Measurements from ENCODE around the gene PLPP4.
A peak's percentile ranks its signal among the peaks of the same experiment; 100 is the strongest.

The PLPP4 gene

DNA sequence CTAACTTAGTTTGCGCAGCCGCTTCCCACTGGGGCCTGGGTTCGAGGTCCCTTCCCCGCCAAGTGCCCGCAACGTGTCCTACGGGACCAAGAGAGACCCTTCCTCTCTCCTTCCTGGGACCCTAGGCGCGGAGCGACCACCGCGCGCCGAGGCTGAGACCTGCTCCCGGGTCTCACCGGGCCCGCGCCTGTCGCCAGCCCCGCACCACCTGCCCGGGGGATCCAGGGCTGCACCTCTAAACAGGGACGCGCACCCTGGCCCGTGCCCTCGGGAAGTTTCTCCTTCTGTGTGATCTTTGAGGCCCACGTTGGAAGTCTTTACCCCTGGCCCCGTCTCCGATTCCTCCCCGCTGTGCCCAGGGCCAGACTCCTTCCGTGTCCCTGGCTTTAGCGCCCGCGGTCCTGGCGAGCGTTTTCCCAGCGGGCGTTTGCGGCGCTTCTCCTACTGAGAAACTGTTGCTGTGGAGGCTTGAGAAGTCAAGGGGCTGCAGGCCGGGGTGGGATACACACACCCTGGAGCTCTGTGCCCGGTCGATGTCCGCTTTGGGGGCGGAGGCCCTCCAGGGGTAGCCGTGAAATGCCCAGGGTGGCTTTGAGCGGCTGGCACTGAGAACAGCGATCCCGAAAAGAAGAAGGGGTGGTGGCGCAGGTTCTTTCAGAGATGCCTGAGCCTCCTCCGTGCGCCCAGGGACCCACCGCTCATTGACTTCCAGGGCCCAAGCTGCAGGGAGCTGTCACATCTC is 575 bp downstream of the PLPP4 start:
- no peak for DNase-seq

DNA sequence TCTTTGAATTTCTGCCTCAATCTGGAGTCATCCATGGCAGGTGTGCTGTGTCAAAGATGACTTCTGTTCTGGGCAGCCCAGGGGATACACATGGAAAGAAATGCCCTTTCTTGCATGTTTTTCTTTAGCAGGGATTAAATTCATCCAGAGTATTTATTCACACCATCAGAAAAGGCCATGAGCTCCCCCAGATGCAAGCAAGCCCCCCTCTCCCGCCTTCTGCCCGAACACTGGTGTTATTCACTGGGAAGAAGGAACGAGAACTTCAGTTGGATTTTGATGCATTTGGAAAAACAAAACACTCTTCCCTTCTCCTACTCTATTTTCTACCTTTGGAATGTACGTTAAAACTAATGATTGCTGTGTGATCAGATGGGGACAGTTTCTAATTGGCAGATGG is 1.4 kb downstream of the PLPP4 start:
- DNase-seq, result no peak

DNA sequence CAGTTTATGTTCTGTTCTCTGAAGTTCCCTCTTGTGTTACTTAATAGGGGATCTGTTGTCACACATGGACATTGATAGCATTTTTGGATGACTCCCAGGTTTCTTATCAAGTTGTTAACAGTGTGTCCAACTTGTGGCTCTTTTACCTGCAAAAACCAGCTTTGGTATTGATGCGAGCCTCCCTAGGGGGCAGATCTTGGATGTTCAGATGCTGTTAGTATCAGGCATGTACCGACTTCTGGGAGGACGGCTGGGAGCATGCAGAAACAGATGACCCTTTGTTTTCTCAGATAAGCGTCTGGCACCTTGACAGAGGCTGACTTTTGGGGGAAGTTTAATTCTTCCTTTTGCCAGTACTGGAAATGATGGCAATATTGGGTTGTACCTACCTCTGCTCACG is 2.2 kb downstream of the PLPP4 start:
- DNase-seq, result peak; percentile 80

DNA sequence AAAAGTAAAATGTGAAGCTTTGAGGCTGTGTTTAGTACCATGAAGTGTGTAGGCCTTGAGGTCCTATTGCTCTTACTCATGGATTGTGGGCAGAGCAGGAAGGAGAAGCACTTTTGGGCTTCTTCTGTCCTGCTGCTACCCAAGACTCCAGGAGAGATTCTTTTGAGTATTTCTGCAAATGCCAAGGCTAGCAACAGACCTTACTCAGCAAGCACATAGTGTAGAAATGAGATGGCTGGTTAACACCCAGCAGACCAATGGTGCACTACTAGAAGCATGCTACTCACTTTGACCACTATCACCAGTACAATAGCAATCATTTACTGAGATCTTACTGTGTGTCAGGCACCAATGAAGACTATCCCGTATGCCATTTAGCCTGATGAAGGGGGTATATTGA is 3.2 kb downstream of the PLPP4 start:
- no peak for DNase-seq

DNA sequence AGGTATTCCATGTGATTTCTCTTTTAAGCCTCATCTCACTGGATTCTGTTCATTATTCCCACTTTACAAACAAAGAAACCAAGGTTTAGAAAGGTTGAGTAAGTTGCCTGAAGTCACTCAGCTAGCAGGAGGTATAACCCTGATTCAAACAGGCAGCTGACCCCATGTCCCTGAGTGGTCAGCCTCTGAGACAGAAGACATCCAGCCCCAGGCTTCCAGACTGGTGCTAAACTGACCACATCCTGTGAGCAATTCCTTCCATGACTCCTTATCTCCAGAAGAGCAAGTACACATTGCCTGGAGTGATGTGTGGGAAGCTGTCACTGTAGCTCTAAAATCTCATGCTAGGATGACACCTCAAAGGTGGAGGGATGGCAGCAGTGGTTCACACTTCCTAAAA is 3.7 kb downstream of the PLPP4 start:
- DNase-seq, result no peak

DNA sequence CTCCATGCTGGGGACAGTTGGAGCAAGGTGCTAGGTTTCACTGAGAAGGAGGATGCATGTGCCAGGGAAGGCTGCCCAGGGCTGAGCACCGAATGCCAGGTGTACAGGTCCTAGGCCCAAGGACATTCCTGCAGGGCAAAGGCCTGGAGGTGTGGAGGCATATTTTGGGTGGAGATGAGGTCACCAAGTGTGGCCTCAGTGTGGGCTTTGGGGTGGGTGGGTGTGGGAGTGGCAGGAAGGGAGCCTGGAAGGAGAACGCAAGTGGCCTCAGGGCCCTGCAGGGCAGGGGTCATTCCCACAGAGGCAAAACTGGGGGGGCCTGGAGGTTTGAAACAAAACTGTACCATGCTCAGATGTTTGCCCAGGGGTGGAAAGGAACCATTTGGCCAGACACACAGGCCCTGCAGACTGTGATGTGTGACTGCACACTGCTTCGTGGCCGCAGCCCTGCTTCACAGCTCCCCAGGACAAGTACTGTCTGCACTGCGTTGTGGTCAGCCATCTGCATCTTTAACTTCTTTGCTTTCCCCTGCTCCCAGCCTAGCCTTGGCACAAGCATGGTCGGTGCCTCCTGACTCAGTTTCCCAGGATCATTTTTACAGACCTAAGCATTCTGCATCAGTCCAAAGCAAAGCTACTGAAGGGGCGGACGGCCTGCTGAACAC is 5.1 kb downstream of the PLPP4 start:
- DNase-seq, result no peak

DNA sequence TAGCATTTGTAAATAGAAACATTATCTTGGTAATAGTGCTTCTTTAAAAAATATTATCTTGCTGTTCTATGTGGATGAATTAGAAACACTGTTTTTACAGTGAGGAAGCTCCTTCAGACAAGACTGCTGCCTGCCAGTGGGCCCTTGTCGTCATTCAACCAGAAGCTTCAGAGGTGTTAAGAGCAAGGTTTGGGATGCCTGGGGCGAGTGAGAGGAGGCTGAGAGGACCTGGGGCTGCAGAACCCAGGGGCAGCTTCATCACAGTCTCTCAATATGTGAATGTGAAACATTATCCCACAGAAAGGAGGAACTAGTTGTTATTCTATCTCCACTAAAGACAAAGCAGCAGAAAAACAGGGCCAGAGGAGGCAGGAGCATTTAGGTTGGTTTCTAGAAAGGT is 8.1 kb downstream of the PLPP4 start:
- no peak for DNase-seq

DNA sequence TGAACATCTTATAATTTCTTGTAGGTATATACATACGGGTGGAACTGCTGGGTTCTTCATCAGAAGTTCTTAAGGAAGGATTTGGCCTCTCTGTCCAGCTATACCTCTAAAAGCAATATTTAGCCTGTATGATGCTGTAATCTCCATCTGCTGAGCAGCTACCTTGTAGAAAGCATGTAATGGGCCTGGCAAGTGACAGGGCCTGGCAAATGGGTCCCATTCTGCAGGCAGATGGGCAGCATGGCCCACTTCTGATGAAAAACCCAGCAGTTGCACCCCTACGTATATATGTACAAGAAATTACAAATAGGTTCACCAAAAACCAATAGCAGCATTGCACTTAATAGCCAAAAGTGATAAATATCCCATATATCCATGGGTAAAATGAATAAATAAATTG is 9.0 kb downstream of the PLPP4 start:
- no peak for DNase-seq

DNA sequence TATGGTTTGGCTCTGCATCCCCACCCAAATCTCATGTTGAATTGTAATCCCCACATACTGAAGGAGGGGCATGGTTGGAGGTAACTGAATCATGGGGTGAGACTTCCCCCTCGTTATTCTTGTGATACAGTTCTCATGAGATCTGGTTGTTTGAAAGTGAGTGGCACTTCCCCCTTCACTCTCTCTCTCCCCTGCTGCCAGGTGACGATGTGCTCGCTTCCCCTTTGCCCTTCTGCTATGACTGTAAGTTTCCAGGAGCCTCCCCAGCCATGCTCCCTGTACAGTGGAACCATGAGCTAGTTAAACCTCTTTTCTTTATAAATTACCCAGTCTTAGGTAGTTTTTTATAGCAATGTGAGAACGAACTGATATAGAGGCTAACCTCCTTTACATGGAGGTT is 16.6 kb downstream of the PLPP4 start:
- DNase-seq, result no peak

DNA sequence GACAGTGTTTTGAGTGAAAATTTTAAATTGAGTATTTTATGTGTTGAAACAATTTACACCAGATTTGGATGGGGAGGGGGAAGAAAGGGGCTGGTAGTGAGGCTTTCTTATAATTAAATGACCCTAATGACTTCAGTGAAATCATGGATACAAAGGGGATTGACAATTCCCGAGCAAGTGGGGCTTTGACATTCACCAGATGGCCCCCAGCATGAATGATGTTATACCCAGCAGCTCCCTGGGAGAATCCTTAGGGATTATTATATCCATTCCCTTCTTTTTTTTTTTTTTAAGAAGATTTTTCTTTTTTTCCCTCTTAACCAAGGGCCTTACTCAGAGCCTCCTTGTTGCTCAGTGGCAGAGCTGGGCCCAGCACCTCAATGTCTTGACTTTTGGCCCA is 17.9 kb downstream of the PLPP4 start:
- no peak for DNase-seq

DNA sequence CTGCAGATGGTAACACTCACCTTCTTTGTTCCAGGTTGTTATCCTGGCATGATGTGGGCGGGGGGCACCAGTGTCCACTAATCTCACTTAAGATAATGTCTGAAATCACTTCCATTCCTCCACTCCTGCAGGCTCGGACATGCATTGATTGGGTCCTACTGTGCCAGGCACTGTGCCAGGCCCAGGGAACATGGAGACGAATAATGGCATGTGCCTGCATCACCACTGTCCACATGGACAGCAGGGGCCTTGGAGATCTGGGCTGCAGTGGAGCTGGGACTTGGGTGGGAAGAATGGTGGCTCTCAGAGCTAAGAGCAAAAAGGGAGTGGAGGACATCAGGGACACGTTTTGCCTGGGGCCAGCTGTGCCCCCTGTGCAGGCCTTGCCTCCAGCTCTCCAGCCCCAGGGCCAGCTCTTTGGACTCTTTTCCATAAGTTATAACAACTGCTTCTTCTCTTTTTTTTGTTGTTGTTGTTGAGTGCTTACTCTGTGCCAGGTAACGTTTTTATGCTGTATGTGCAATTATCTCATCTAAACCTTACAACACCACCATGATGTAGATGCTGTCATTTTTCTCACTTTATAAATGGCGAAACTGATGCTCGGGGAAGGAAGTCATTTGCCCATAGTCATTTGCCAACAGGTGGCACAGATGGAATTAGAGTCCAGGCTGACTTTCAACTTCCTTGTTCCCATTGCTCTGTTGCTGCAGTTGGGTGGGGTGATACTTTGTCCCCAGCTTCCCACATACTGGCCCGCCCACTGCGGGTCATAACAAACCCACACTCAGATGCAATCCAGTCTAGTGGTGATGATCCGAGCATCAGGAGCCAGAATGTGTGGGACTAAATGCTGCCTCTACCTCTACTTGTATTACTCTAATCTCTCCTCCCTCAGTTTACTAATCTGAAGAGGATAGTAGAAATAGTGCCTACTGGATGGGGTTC is 19.1 kb downstream of the PLPP4 start:
- no peak for DNase-seq

DNA sequence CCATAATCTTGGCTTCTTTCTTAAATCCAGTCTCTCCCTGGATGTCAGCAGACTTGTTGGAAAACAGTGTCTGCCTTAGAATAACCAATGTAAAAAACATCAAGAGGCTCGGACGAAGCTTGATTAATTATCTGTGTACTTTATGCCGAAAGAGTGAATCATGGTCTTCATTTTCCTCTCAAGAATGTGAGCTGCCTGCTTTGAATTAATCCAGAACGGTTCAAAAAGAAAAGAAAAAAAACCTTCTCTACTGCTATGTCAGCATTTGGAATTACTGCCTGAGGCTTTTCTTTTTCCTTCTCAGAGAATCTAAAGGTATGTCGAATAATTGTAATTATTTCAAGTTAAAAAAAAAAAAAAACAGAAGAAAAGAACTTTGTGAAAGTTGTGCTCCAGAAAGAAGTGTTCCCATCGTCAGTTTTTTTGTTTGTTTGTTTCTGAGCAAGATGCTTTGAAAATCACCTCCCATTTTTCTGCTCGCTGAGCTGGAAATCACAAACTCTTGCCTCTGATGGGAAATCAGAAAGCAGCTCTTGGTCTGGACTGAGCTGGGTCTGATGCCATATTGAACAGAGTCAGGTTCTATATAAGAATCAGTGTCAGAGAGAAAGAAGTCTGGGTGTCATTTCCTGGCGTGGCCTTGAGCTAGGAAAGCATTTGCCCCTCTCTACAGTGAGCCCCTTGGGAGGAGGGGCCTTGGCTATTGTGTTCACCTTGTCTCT is 20.2 kb downstream of the PLPP4 start:
- no peak for DNase-seq

DNA sequence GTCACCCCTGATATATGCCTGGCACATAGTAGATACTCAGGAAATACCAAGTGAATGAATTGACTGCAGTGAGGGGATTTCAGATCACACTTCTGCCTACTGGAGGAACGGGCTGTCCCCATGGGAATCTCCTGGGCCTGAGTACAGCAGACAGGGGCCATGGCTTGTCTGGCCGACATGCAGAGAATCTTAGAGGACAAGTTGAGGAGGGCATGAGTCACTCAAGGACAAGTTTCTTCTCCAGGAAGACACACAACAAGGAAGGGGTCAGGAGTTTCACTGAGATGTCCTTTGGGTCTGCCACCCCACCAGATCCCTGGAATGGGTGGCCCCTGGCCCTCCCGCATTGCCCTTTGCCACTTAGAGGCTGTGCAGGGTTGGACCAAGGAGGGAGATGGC is 20.7 kb downstream of the PLPP4 start:
- DNase-seq, result no peak

DNA sequence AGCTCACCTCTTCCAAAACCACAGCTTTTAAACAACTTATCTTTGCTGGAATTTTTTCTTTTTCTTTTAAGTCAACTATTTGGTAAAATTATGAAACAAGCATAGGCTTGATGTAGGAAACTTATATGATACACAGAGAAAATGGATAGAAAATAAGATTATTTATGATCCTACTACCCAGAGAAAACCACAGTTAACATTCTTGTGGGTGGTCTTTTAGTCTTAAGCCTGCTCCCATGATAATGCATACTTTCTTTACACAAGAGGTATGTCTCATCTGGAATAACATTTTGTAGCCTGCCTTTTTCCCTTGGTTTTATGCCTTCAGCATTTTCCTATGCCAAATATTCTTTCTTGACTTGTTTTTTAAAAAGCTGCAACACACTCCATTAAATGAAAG is 21.4 kb downstream of the PLPP4 start:
- DNase-seq, result no peak

DNA sequence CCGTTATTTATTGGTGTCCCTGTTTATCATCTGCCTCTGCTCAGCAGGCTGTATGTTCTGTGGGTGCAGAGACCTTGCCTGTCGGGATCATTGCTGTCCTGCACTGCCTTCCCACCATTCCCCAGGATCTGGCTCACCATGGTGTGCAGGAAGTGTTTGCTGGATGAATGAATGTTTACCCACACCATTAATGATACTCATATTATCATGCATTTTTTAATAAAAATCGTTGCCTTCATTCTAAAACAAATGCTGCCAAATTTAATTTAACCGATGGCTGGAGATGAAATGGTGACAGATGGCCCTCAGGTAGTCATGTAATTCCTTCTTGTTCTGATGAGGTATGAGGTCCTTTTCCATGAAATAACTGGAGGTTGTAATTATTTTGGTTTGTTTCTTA is 22.5 kb downstream of the PLPP4 start:
- no peak for DNase-seq

DNA sequence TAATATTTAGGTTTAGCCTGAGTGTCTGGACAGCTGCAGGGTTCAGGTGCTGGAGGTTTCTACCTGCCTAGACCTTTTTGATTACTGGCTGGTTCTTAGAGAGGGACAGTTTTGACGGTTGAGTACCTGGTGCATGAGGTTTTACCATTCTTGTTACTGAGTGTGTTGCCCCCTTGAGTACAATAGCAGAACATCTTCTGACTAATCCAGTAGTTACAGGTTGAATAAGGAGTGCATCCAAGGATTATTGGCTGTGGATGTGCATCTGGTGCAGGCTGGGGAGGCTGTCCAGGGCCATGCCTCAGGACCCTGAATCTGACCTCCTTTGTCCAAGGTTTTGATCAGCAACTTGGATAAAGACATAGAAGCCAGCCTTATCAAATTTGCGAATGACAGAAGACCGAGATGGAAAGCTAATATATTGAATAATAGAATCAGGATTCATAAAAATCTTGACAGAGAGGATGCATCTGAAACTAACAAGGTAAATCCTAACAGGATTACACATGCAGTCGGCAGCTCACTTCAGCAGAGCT is 23.1 kb downstream of the PLPP4 start:
- DNase-seq, result no peak

DNA sequence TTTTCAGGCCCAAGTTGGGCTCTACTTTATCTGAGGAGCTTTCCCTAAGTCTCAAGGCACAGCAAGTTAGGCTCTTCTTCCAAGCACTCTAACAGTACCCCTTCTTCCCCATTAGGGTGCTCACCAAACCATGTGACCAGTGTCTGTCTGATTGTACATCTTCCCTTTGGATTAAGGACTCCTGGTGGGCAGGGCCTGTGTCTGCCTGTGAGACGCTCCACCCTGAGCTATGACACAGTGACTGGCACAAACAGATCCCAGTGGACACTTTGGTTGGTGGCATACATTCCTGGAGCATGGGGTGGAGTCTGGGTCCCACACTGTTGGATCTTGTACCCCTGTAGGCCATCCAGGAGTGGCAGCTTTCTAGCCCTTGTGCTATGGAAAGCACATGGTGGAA is 23.8 kb downstream of the PLPP4 start:
- no peak for DNase-seq

DNA sequence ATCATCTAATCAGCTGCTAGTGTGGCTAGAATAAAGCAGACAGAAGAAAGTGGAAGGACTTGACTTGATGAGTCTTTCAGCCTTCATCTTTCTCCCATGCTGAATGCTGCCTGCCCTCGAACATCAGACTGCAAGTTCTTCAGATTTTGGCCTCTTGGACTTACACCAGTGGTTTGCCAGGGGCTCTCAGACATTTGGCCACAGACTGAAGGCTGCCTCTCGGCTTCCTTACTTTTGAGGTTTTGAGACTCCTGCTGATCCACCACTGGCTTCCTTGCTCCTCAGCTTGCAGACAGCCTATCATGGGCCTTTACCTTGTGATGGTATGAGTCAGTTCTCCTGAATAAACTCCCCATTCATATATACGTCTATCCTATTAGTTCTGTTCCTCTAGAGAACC is 26.0 kb downstream of the PLPP4 start:
- DNase-seq, result no peak

DNA sequence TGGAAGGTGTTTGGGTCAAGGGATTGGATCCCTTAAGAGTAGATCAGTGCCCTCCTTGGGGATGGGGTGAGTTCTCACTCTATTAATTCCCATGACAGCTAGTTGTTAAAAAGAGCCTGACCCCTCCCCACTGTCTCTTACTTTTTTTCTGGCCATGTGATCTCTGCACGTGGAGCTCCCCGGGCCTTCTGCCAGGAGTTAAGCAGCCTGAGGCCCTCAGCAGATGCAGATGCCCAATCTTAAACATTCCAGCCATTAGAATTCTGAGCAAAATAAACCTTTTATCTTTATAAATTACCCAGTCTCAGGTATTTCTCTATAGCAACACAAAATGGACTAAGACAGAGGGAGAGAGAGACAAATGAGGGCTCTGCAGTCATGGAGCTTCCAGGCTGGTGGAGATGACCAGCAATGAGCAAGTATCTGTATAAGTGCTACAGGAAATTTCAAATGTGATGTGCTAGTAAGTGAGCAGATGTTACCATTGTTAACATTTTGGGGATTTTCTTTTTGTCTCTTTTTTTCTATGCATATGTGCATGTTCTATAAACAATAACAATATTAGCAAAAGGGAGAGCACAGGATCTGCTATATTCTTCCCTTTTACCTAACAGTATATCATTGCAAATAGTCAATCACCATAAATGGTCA is 26.7 kb downstream of the PLPP4 start:
- DNase-seq, result no peak

DNA sequence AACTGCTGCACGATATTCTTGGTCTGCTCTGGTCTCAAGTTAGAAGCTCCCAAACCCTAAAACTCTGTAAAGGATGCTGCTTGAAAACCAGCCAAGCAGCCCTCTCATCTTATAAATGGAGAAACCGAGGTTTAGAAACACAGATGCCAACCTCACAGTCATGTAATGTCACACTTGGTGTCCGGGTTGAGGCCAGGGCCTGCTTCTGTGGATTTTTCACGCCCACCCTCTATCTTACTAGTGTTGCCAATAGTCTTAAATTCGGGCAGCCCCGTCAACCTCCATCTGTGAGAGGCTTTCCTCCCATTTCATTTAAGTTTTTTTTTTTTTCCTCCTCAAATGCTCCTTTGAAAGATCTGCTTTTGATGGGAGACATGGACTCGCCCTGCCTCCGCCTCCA is 28.9 kb downstream of the PLPP4 start:
- no peak for DNase-seq

DNA sequence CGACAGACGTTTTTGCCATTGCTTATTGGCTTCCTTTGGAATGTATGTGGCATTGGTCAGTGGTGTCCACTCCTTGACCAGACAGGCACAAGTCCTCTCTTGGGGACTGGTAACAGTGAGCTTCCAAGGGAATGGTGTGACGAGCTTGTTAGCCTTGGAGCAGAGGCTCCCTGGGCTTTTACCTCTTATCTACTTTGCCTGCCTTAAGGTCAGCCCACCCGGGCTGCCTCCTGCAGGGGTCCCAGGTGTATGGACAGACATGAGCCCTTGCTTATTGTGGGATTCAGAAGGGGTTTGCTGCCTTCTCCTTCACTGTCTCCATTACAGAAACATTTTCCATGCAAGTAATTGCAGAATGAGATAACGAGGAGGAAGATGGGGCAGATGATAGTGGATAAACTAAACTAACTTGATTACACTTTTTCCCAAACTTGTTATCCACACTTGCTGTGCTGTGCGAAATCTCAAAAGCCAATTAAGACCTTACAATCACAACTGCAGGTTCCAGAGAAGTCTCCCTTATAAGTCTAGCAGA is 29.7 kb downstream of the PLPP4 start:
- DNase-seq, result no peak

DNA sequence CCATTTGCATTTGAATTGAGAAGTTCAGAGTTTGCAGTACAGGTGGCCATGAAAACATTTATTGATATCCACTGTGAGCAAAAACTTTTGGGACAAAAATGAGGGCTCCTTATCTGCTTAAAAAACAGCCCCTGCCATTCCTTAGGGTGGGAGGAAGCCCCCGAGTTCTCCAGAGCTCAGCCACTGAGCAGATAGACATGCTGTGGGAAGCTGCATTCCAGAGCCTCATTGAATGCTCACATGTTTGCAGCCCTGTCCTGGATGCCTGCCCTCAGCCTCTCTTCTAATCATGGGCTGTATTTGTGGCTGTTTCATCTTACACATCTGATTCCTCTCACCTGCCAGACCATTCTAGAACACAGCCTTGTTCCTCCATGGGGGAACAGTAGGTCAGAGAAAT is 33.3 kb downstream of the PLPP4 start:
- no peak for DNase-seq

All from hematopoietic multipotent progenitor cell treated with erythropoietin and hydrocortisone succinate and interleukin-3 and kit ligand, for 6 days (in vitro differentiated cells).